Chondrocyte (in vitro differentiated cells): Measurements from ENCODE around the gene ARHGEF25. TPM values are rescaled to one million over a fixed set of nuclear protein-coding genes. Genes with fewer than 3 reads are reported as not detected.

ENCODE experiments used
- DNase-seq: peaks from one replicate; pipeline ENCODE4 v3.0.0; 2021; ENCODE audit warnings: mixed read lengths, low spot score
- H3K27ac Mint-ChIP-seq: one replicate; pipeline ENCODE4 v1.8.0; 2021; ENCODE audit warnings: mild to moderate bottlenecking, moderate library complexity, mixed read lengths; ENCODE audit not compliant: unreplicated experiment
- H3K27me3 Mint-ChIP-seq: 2 replicates; pipeline ENCODE4 v1.8.0; 2021; ENCODE audit warnings: low read depth, mixed read lengths
- H3K36me3 Mint-ChIP-seq: 2 replicates; pipeline ENCODE4 v1.8.0; 2021; ENCODE audit warnings: low read depth, mixed read lengths
- H3K4me1 Mint-ChIP-seq: 2 replicates; pipeline ENCODE4 v1.8.0; 2021; ENCODE audit warnings: low read depth, mild to moderate bottlenecking, mixed read lengths
- H3K4me3 Mint-ChIP-seq: one replicate; pipeline ENCODE4 v1.8.0; 2021; ENCODE audit warnings: mild to moderate bottlenecking, moderate library complexity, mixed read lengths; ENCODE audit not compliant: unreplicated experiment
- H3K9me3 Mint-ChIP-seq: 2 replicates; pipeline ENCODE4 v1.8.0; 2021; ENCODE audit warnings: low read depth, mixed read lengths
- total RNA-seq: library from RNA; stranded (reverse); gene quantifications from 3 replicates; pipeline ENCODE4 v1.2.1, GENCODE V29; 2021
- TF ChIP-seq, protein P1 (sequence below): fragments of 200-600 bp; sonication (generic); IDR thresholded peaks from 2 replicates; pipeline ENCODE4 v1.5.0; 2021; ENCODE audit warnings: antibody characterized with exemption, mild to moderate bottlenecking, moderate library complexity

ARHGEF25 gene
- total RNA-seq, 1 donor from 2014 or later = 29.0 TPM

DNA sequence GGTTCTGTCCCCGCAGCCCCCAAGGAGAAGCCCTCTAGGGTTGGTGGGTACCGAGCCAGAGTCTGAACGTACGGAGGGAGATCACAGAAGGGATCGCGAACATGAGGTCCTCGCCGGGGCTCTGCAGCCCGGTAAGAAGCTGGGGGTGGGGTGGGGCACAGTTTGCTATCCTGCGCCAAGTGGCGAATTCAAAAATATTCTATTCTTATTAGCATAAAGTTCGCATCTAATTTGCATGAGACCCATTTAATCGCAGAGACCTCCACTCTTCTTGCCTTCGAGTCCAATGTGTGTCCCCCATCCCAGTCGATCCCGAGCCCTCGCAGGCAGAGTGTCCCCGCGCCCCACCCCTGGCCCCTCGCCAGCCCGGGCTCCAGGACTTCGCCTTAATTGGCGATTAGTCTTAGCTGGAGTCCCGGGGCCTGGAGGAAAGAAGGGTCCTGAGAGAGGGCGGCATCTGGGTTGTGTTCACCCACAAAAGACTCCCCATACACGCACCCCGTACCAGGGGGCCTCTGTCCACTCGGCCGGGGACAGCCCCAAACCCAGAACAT is 604 bp upstream of the ARHGEF25 start:
- no peak overlapping the region for H3K27ac Mint-ChIP-seq
- H3K4me3 Mint-ChIP-seq = peak overlapping the region; percentile 66
- TF ChIP-seq, protein P1, sequence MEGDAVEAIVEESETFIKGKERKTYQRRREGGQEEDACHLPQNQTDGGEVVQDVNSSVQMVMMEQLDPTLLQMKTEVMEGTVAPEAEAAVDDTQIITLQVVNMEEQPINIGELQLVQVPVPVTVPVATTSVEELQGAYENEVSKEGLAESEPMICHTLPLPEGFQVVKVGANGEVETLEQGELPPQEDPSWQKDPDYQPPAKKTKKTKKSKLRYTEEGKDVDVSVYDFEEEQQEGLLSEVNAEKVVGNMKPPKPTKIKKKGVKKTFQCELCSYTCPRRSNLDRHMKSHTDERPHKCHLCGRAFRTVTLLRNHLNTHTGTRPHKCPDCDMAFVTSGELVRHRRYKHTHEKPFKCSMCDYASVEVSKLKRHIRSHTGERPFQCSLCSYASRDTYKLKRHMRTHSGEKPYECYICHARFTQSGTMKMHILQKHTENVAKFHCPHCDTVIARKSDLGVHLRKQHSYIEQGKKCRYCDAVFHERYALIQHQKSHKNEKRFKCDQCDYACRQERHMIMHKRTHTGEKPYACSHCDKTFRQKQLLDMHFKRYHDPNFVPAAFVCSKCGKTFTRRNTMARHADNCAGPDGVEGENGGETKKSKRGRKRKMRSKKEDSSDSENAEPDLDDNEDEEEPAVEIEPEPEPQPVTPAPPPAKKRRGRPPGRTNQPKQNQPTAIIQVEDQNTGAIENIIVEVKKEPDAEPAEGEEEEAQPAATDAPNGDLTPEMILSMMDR = no peak
- no peaks in the 10 kb centered on the region for H3K27me3 Mint-ChIP-seq
- peaks cover 32% of the 10 kb centered on the region for H3K4me1 Mint-ChIP-seq
- DNase-seq = no peak
- peaks cover 7% of the 10 kb centered on the region for H3K36me3 Mint-ChIP-seq
- no peaks in the 10 kb centered on the region for H3K9me3 Mint-ChIP-seq

DNA sequence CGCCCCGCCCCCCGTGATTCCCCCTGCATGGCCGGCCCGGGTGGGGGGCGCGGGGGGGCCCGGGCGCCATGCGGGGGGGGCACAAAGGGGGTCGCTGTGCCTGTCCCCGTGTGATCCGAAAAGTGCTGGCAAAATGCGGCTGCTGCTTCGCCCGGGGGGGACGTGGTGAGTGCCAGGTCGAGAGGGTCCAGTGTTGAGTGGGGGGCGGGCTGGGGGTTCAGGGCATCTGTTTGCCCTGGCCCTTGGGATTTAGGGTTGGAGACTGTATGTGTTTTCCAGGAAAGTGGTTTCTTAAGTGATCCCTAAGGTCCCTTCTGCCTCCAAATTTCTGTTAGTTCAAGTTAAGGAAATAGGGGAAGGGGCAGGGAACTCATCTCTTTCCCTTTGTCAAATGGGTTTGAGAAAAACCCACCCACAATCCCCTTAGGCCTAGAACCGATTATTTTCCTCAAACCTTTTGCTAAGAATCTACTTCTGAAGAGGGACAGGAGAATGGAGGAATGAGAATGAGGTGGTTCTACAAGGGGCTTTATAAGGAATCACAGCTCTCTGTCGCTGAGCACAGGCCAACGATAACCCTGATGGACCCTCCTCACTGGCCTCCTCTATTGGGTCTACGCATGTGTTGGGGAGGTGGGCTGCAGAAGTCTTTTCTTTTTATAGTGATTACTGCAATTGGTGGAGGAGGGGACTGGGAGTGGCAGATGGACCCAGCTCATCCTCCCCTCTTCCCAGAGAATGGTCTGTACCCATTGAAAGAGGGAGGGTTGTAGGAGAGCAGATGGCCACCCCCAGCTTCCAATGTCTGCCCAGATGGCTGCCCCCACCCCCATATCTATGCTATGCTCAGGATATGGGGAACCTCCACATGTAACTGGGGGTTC is 834 bp downstream of the ARHGEF25 start:
- Mint-ChIP-seq H3K4me1 (peaks cover 35% of the 10 kb centered on the region), H3K4me3 (peak overlapping the region; percentile 74), H3K9me3 (no peaks in the 10 kb centered on the region), H3K27me3 (no peaks in the 10 kb centered on the region), H3K27ac (no peak overlapping the region), H3K36me3 (peaks cover 17% of the 10 kb centered on the region)
- DNase-seq = no peak
- TF ChIP-seq, protein P1 = no peak

- Mint-ChIP-seq H3K36me3 (peaks cover 21% of the 10 kb centered on the region), H3K27ac (no peak overlapping the region), H3K27me3 (no peaks in the 10 kb centered on the region), H3K4me3 (no peak overlapping the region), H3K4me1 (peaks cover 35% of the 10 kb centered on the region), H3K9me3 (no peaks in the 10 kb centered on the region)
- TF ChIP-seq, protein P1 = no peak
- no peak for DNase-seq
Observed at GRCh38 chr12:57612711-57613426, 1.6 kb downstream of the ARHGEF25 start.

GRCh38 chr12:57613427-57614109 is 2.3 kb downstream of the ARHGEF25 start:
- DNase-seq = no peak
- Mint-ChIP-seq H3K9me3 (no peaks in the 10 kb centered on the region), H3K27ac (no peak overlapping the region), H3K27me3 (no peaks in the 10 kb centered on the region), H3K4me1 (peaks cover 35% of the 10 kb centered on the region), H3K4me3 (no peak overlapping the region), H3K36me3 (peaks cover 20% of the 10 kb centered on the region)
- TF ChIP-seq, protein P1 = no peak
